Neural cell (in vitro differentiated cells): ENCODE results near the gene SLIT3. TPM values are rescaled to one million over a fixed set of nuclear protein-coding genes. Genes with fewer than 3 reads are reported as not detected.

Source experiments
- H2AFZ ChIP-seq: fragments of 200-600, 300-800 bp; sonication (generic), shearing (Covaris generic); 2 replicates; pipeline ENCODE4 v1.6.0; 2014; ENCODE audit warnings: low read depth, mild to moderate bottlenecking, antibody characterized with exemption, low read length, moderate library complexity
- H3F3A ChIP-seq: fragments of 200-600 bp; shearing (Covaris generic); 2 replicates; pipeline ENCODE4 v1.6.1; 2016; ENCODE audit warnings: mild to moderate bottlenecking, moderate library complexity, mixed read lengths, antibody characterized with exemption, low read length; ENCODE audit not compliant: insufficient read depth, poor library complexity, severe bottlenecking
- H3K27ac ChIP-seq: fragments of 200-600, 300-800 bp; sonication (generic), shearing (Covaris generic); 2 replicates; pipeline ENCODE4 v1.5.1; 2014; ENCODE audit warnings: mild to moderate bottlenecking, low read length, moderate library complexity
- H3K27me3 ChIP-seq: fragments of 300-800, 200-600 bp; sonication (generic), shearing (Covaris generic); 2 replicates; pipeline ENCODE4 v1.6.0; 2014; ENCODE audit warnings: mild to moderate bottlenecking, low read depth, low read length, moderate library complexity; ENCODE audit not compliant: insufficient read depth
- H3K36me3 ChIP-seq: fragments of 300-800, 200-600 bp; sonication (generic), shearing (Covaris generic); 2 replicates; pipeline ENCODE4 v1.5.1; 2014; ENCODE audit warnings: mild to moderate bottlenecking, antibody characterized with exemption, low read length, moderate library complexity; ENCODE audit not compliant: insufficient read depth
- H3K4me2 ChIP-seq: fragments of 300-800, 200-600 bp; sonication (generic), shearing (Covaris generic); 2 replicates; pipeline ENCODE4 v1.6.0; 2014; ENCODE audit warnings: mild to moderate bottlenecking, low read length
- H3K4me3 ChIP-seq: fragments of 300-800, 200-600 bp; sonication (generic), shearing (Covaris generic); 2 replicates; pipeline ENCODE4 v1.5.1; 2014; ENCODE audit warnings: mild to moderate bottlenecking, low read length, moderate library complexity
- H3K79me2 ChIP-seq: fragments of 200-600 bp; shearing (Covaris generic); replicated peaks from 2 replicates; pipeline ENCODE4 v1.6.0; 2014; ENCODE audit warnings: mild to moderate bottlenecking, low read length, moderate library complexity; ENCODE audit not compliant: insufficient read depth
- H3K9ac ChIP-seq: fragments of 300-800, 200-600 bp; sonication (generic), shearing (Covaris generic); 2 replicates; pipeline ENCODE4 v1.6.1; 2016; ENCODE audit warnings: mild to moderate bottlenecking, low read length, mixed read lengths
- H3K9me2 ChIP-seq: fragments of 200-600 bp; shearing (Covaris generic); 2 replicates; pipeline ENCODE4 v1.6.1; 2016; ENCODE audit warnings: mild to moderate bottlenecking, low read length, mixed read lengths; ENCODE audit not compliant: insufficient read depth
- H3K9me3 ChIP-seq: fragments of 200-600, 300-800 bp; sonication (generic), shearing (Covaris generic); 2 replicates; pipeline ENCODE4 v1.6.1; 2016; ENCODE audit warnings: mild to moderate bottlenecking, mixed run types, low read length, moderate library complexity, mixed read lengths
- H4K20me1 ChIP-seq: fragments of 200-600 bp; shearing (Covaris generic); 2 replicates; pipeline ENCODE4 v1.6.1; 2016; ENCODE audit warnings: mild to moderate bottlenecking, mixed run types; ENCODE audit not compliant: insufficient read depth
- EP300 ChIP-seq: fragments of 450-650 bp; conservative IDR thresholded peaks from 2 replicates; pipeline ENCODE4 v1.6.1; 2014; ENCODE audit warnings: antibody characterized with exemption, mild to moderate bottlenecking, moderate library complexity; ENCODE audit not compliant: poor library complexity, severe bottlenecking
- EZH2 ChIP-seq: fragments of 200-600, 300-800 bp; shearing (Covaris generic), sonication (generic); IDR thresholded peaks from 2 replicates; pipeline ENCODE4 v1.6.1; 2014; ENCODE audit warnings: antibody characterized with exemption, low read length, borderline replicate concordance, mild to moderate bottlenecking; ENCODE audit not compliant: insufficient read depth, poor library complexity, severe bottlenecking
- MXI1 ChIP-seq: fragments of 450-650 bp; conservative IDR thresholded peaks from 2 replicates; pipeline ENCODE4 v1.6.1; 2014; ENCODE audit warnings: antibody characterized with exemption, mild to moderate bottlenecking; ENCODE audit not compliant: poor library complexity, severe bottlenecking
- POLR2AphosphoS5 ChIP-seq: IDR thresholded peaks from 2 replicates; pipeline ENCODE4 v1.6.1; 2012
- RAD21 ChIP-seq: fragments of 450-650 bp; conservative IDR thresholded peaks from 2 replicates; pipeline ENCODE4 v1.6.1; 2014; ENCODE audit warnings: antibody characterized with exemption, mild to moderate bottlenecking, moderate library complexity
- SMC3 ChIP-seq: fragments of 450-650 bp; conservative IDR thresholded peaks from 2 replicates; pipeline ENCODE4 v1.6.1; 2014; ENCODE audit warnings: antibody characterized with exemption, mild to moderate bottlenecking, moderate library complexity; ENCODE audit not compliant: poor library complexity
- TAF1 ChIP-seq: IDR thresholded peaks from 2 replicates; pipeline ENCODE4 v1.6.1; 2012; ENCODE audit warnings: low read depth
- polyA plus RNA-seq: library from polyadenylated mRNA; depleted of rRNA; stranded (reverse); fragments of >200 nt; gene quantifications from 2 replicates; pipeline ENCODE4 v1.2.3, GENCODE V29; 2014
- TF ChIP-seq, protein P1 (sequence below): IDR thresholded peaks from 2 replicates; pipeline ENCODE4 v1.6.1; 2012; ENCODE audit warnings: borderline replicate concordance
- TF ChIP-seq, protein P2 (sequence below): fragments of 450-650 bp; IDR thresholded peaks from 2 replicates; pipeline ENCODE4 v1.5.1; 2014; ENCODE audit warnings: antibody characterized with exemption, mild to moderate bottlenecking, moderate library complexity; ENCODE audit not compliant: poor library complexity, severe bottlenecking

SLIT3 gene
- polyA plus RNA-seq, 1 donor from 2014 or later = 1.2 TPM

GRCh38 chr5:169094586-169095409, 206.1 kb downstream of the SLIT3 start:
- no peak overlapping the region for H3K9ac ChIP-seq
- H2AFZ ChIP-seq = no peak overlapping the region
- TF ChIP-seq SMC3 = no peak
- TF ChIP-seq EZH2 = no peak
- TF ChIP-seq, protein P1, sequence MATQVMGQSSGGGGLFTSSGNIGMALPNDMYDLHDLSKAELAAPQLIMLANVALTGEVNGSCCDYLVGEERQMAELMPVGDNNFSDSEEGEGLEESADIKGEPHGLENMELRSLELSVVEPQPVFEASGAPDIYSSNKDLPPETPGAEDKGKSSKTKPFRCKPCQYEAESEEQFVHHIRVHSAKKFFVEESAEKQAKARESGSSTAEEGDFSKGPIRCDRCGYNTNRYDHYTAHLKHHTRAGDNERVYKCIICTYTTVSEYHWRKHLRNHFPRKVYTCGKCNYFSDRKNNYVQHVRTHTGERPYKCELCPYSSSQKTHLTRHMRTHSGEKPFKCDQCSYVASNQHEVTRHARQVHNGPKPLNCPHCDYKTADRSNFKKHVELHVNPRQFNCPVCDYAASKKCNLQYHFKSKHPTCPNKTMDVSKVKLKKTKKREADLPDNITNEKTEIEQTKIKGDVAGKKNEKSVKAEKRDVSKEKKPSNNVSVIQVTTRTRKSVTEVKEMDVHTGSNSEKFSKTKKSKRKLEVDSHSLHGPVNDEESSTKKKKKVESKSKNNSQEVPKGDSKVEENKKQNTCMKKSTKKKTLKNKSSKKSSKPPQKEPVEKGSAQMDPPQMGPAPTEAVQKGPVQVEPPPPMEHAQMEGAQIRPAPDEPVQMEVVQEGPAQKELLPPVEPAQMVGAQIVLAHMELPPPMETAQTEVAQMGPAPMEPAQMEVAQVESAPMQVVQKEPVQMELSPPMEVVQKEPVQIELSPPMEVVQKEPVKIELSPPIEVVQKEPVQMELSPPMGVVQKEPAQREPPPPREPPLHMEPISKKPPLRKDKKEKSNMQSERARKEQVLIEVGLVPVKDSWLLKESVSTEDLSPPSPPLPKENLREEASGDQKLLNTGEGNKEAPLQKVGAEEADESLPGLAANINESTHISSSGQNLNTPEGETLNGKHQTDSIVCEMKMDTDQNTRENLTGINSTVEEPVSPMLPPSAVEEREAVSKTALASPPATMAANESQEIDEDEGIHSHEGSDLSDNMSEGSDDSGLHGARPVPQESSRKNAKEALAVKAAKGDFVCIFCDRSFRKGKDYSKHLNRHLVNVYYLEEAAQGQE = no peak
- no peaks in the 10 kb centered on the region for H3F3A ChIP-seq
- H4K20me1 ChIP-seq = no peaks in the 10 kb centered on the region
- no peaks in the 10 kb centered on the region for H3K79me2 ChIP-seq
- no peaks in the 10 kb centered on the region for H3K9me2 ChIP-seq
- no peak overlapping the region for H3K27ac ChIP-seq
- peaks cover 2% of the 10 kb centered on the region for H3K9me3 ChIP-seq
- no peak overlapping the region for H3K4me2 ChIP-seq
- no peak overlapping the region for H3K4me3 ChIP-seq
- H3K27me3 ChIP-seq = no peaks in the 10 kb centered on the region
- H3K36me3 ChIP-seq = no peaks in the 10 kb centered on the region

GRCh38 chr5:169091396-169091980, 209.5 kb downstream of the SLIT3 start:
- TF ChIP-seq SMC3 = no peak
- no peak for TF ChIP-seq EP300
- TF ChIP-seq, protein P1 = no peak
- TF ChIP-seq POLR2AphosphoS5 = no peak
- TF ChIP-seq MXI1 = no peak
- TF ChIP-seq, protein P2, sequence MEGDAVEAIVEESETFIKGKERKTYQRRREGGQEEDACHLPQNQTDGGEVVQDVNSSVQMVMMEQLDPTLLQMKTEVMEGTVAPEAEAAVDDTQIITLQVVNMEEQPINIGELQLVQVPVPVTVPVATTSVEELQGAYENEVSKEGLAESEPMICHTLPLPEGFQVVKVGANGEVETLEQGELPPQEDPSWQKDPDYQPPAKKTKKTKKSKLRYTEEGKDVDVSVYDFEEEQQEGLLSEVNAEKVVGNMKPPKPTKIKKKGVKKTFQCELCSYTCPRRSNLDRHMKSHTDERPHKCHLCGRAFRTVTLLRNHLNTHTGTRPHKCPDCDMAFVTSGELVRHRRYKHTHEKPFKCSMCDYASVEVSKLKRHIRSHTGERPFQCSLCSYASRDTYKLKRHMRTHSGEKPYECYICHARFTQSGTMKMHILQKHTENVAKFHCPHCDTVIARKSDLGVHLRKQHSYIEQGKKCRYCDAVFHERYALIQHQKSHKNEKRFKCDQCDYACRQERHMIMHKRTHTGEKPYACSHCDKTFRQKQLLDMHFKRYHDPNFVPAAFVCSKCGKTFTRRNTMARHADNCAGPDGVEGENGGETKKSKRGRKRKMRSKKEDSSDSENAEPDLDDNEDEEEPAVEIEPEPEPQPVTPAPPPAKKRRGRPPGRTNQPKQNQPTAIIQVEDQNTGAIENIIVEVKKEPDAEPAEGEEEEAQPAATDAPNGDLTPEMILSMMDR = no peak
- no peak for TF ChIP-seq RAD21
- no peak for TF ChIP-seq EZH2
- no peak for TF ChIP-seq TAF1
- no peak overlapping the region for H3K4me3 ChIP-seq
- H3F3A ChIP-seq = no peaks in the 10 kb centered on the region
- no peaks in the 10 kb centered on the region for H3K9me2 ChIP-seq
- no peaks in the 10 kb centered on the region for H3K27me3 ChIP-seq
- no peak overlapping the region for H3K4me2 ChIP-seq
- no peak overlapping the region for H3K27ac ChIP-seq
- H3K9ac ChIP-seq = no peak overlapping the region
- H3K79me2 ChIP-seq = no peaks in the 10 kb centered on the region
- no peak overlapping the region for H2AFZ ChIP-seq
- no peaks in the 10 kb centered on the region for H4K20me1 ChIP-seq
- peaks cover 4% of the 10 kb centered on the region for H3K9me3 ChIP-seq
- no peaks in the 10 kb centered on the region for H3K36me3 ChIP-seq
